Type B pancreatic cell (in vitro differentiated cells): ENCODE measurements around the gene FBXO45. TPM values are rescaled to one million over a fixed set of nuclear protein-coding genes. Genes with fewer than 3 reads are reported as not detected.
A peak's percentile ranks its signal among the peaks of the same experiment; 100 is the strongest.
"Not testable (repeated sequence)": the region's sequence is repeated elsewhere in the genome, so short reads cannot be mapped to it uniquely, and the experiment has no call there.

Experiments
- DNase-seq: peaks from one replicate; pipeline ENCODE4 v3.0.0; 2021; ENCODE audit warnings: mixed read lengths; ENCODE audit not compliant: unreplicated experiment; ENCODE audit errors: extremely low spot score
- H3K27ac Mint-ChIP-seq: 2 replicates; pipeline ENCODE4 v1.8.0; 2021; ENCODE audit warnings: mild to moderate bottlenecking, mixed read lengths
- H3K27me3 Mint-ChIP-seq: 2 replicates; pipeline ENCODE4 v1.8.0; 2021; ENCODE audit warnings: mixed read lengths
- H3K36me3 Mint-ChIP-seq: 2 replicates; pipeline ENCODE4 v1.8.0; 2021; ENCODE audit warnings: mixed read lengths
- H3K4me1 Mint-ChIP-seq: one replicate; pipeline ENCODE4 v1.8.0; 2021; ENCODE audit warnings: mixed read lengths; ENCODE audit not compliant: unreplicated experiment
- H3K4me3 Mint-ChIP-seq: 2 replicates; pipeline ENCODE4 v1.8.0; 2021; ENCODE audit warnings: mild to moderate bottlenecking, mixed read lengths
- H3K9me3 Mint-ChIP-seq: 2 replicates; pipeline ENCODE4 v1.8.0; 2021; ENCODE audit warnings: mixed read lengths
- CTCF ChIP-seq: fragments of 200-600 bp; sonication (generic); conservative IDR thresholded peaks from 2 replicates; pipeline ENCODE4 v1.5.0; 2021; ENCODE audit warnings: antibody characterized with exemption, mild to moderate bottlenecking
- total RNA-seq: library from RNA; stranded (reverse); gene quantifications from 2 replicates; pipeline ENCODE4 v1.2.1, GENCODE V29; 2021; ENCODE audit warnings: low replicate concordance

The FBXO45 gene
- total RNA-seq, 1 donor from 2014 or later: 14.8 TPM

GRCh38 chr3:196611761-196612483, 43.5 kb downstream of the FBXO45 start:
- no peak overlapping the region for H3K4me3 Mint-ChIP-seq
- H3K36me3 Mint-ChIP-seq: no peaks in the 10 kb centered on the region
- no peak for DNase-seq
- TF ChIP-seq CTCF: no peak
- H3K9me3 Mint-ChIP-seq: no peaks in the 10 kb centered on the region
- H3K27me3 Mint-ChIP-seq: no peaks in the 10 kb centered on the region
- H3K27ac Mint-ChIP-seq: no peak overlapping the region
- H3K4me1 Mint-ChIP-seq: peaks cover 6% of the 10 kb centered on the region

- not testable (repeated sequence) for DNase-seq, H3K9me3 Mint-ChIP-seq, H3K4me3 Mint-ChIP-seq, H3K36me3 Mint-ChIP-seq, H3K27ac Mint-ChIP-seq, H3K4me1 Mint-ChIP-seq, H3K27me3 Mint-ChIP-seq
Measured at GRCh38 chr3:196615234-196615633, 46.8 kb downstream of the FBXO45 start.

- DNase-seq: no peak
- no peak for TF ChIP-seq CTCF
- Mint-ChIP-seq H3K27me3 (no peaks in the 10 kb centered on the region), H3K36me3 (no peaks in the 10 kb centered on the region), H3K4me1 (peaks cover 12% of the 10 kb centered on the region), H3K4me3 (no peak overlapping the region), H3K27ac (no peak overlapping the region), H3K9me3 (no peaks in the 10 kb centered on the region)
Measured at GRCh38 chr3:196617256-196617655, 48.8 kb downstream of the FBXO45 start.

- Mint-ChIP-seq H3K27ac (peak overlapping the region; percentile 5), H3K4me1 (peaks cover 12% of the 10 kb centered on the region), H3K9me3 (no peaks in the 10 kb centered on the region), H3K27me3 (no peaks in the 10 kb centered on the region), H3K36me3 (no peaks in the 10 kb centered on the region), H3K4me3 (no peak overlapping the region)
- DNase-seq: no peak
- no peak for TF ChIP-seq CTCF
Measured at GRCh38 chr3:196619223-196619622, 50.8 kb downstream of the FBXO45 start.

GRCh38 chr3:196619627-196620026, 51.2 kb downstream of the FBXO45 start:
- H3K4me1 Mint-ChIP-seq: peaks cover 12% of the 10 kb centered on the region
- H3K4me3 Mint-ChIP-seq, DNase-seq, H3K27me3 Mint-ChIP-seq, H3K36me3 Mint-ChIP-seq, H3K27ac Mint-ChIP-seq, H3K9me3 Mint-ChIP-seq: not testable (repeated sequence)

GRCh38 chr3:196620161-196620604, 51.7 kb downstream of the FBXO45 start:
- no peak for DNase-seq
- Mint-ChIP-seq H3K27me3 (no peaks in the 10 kb centered on the region), H3K9me3 (no peaks in the 10 kb centered on the region), H3K36me3 (no peaks in the 10 kb centered on the region), H3K27ac (no peak overlapping the region), H3K4me3 (no peak overlapping the region), H3K4me1 (peaks cover 12% of the 10 kb centered on the region)
- no peak for TF ChIP-seq CTCF
